Panc1 (cell line): Measurements from ENCODE around the gene GRID2.

Experiments used
- POLR2AphosphoS5 ChIP-seq: IDR thresholded peaks from 2 replicates; pipeline ENCODE4 v1.6.1; 2012; ENCODE audit warnings: mild to moderate bottlenecking, low read depth, low read length, moderate library complexity
- TF ChIP-seq, protein P1 (sequence below): fragments of 450-650 bp; IDR thresholded peaks from 2 replicates; pipeline ENCODE4 v1.5.1; 2017; ENCODE audit warnings: mild to moderate bottlenecking
- TF ChIP-seq, protein P2 (sequence below), 2 experiments: IDR thresholded peaks; 2 replicates each; pipeline ENCODE4 v1.6.1; 2011 to 2012; ENCODE audit warnings: low read depth in 2 of 2, control low read depth in 1 of 2, low read length in 1 of 2, mild to moderate bottlenecking in 1 of 2, moderate library complexity in 1 of 2; ENCODE audit not compliant: insufficient read depth in 1 of 2

GRCh38 chr4:93187466-93187865 lies 883.7 kb downstream of the GRID2 start:
- TF ChIP-seq, protein P1, sequence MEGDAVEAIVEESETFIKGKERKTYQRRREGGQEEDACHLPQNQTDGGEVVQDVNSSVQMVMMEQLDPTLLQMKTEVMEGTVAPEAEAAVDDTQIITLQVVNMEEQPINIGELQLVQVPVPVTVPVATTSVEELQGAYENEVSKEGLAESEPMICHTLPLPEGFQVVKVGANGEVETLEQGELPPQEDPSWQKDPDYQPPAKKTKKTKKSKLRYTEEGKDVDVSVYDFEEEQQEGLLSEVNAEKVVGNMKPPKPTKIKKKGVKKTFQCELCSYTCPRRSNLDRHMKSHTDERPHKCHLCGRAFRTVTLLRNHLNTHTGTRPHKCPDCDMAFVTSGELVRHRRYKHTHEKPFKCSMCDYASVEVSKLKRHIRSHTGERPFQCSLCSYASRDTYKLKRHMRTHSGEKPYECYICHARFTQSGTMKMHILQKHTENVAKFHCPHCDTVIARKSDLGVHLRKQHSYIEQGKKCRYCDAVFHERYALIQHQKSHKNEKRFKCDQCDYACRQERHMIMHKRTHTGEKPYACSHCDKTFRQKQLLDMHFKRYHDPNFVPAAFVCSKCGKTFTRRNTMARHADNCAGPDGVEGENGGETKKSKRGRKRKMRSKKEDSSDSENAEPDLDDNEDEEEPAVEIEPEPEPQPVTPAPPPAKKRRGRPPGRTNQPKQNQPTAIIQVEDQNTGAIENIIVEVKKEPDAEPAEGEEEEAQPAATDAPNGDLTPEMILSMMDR, result no peak
- no peak for TF ChIP-seq POLR2AphosphoS5
- TF ChIP-seq, protein P2, sequence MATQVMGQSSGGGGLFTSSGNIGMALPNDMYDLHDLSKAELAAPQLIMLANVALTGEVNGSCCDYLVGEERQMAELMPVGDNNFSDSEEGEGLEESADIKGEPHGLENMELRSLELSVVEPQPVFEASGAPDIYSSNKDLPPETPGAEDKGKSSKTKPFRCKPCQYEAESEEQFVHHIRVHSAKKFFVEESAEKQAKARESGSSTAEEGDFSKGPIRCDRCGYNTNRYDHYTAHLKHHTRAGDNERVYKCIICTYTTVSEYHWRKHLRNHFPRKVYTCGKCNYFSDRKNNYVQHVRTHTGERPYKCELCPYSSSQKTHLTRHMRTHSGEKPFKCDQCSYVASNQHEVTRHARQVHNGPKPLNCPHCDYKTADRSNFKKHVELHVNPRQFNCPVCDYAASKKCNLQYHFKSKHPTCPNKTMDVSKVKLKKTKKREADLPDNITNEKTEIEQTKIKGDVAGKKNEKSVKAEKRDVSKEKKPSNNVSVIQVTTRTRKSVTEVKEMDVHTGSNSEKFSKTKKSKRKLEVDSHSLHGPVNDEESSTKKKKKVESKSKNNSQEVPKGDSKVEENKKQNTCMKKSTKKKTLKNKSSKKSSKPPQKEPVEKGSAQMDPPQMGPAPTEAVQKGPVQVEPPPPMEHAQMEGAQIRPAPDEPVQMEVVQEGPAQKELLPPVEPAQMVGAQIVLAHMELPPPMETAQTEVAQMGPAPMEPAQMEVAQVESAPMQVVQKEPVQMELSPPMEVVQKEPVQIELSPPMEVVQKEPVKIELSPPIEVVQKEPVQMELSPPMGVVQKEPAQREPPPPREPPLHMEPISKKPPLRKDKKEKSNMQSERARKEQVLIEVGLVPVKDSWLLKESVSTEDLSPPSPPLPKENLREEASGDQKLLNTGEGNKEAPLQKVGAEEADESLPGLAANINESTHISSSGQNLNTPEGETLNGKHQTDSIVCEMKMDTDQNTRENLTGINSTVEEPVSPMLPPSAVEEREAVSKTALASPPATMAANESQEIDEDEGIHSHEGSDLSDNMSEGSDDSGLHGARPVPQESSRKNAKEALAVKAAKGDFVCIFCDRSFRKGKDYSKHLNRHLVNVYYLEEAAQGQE (IDR thresholded peaks at IDR 0.05; ENCODE audit: insufficient read depth in 1 of 2, low read depth in 2 of 2, low read length in 1 of 2), result no peak
